Jurkat, Clone E6-1 (cell line): ENCODE data around the gene LHFPL5.

Experiments
- DNase-seq: peaks from one replicate; pipeline ENCODE4 v3.0.0-alpha.2; 2011; ENCODE audit warnings: low read depth, low spot score
- H3K4me3 ChIP-seq: 2 replicates; pipeline ENCODE4 v1.5.1; 2011; ENCODE audit warnings: mild to moderate bottlenecking, low read length, control low read depth, moderate library complexity

Gene LHFPL5

GRCh38 chr6:35831257-35832007, 26.3 kb downstream of the LHFPL5 start:
- no peak overlapping the region for H3K4me3 ChIP-seq
- no peak for DNase-seq

DNA sequence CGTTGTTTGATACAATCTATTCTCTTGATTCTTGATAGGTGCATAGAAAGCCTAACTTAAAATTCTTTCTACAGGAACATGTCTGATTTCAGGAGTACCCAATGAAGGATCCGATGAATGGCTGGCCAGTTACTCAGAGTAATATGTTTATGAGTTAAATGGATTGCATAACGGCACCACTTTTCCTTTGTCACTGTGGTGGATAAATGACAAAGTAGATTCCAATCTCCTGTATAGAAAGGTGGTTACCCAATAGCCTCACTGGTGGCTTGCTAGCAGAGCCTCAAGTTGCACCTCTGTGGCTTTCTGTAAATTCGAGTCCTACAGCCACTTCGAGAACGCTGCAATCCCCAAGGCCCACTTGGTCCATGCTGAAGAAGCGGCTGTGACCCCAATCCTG, 28.4 kb downstream of the LHFPL5 start:
- no peak overlapping the region for H3K4me3 ChIP-seq
- no peak for DNase-seq

GRCh38 chr6:35839019-35839418, 33.9 kb downstream of the LHFPL5 start:
- no peak overlapping the region for H3K4me3 ChIP-seq
- no peak for DNase-seq

DNA sequence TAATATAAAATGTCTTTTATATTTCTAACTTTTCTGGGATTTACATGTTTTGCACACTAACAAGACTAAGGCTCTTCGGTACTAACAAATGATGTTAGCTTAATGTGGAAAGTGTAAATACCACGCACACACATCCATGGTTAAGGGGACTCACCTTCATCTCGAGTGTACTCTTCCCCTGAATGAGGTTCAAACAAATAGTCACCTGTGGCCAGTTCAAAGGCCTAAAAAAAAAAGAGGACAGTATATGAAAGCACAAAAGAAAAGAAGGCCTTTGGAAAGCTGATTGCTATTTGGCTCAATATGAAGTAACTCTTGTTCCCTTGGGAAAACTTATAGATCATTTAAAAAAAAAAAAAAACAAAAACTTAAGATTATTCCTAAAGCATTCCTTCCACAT, 37.2 kb downstream of the LHFPL5 start:
- H3K4me3 ChIP-seq, result no peak overlapping the region
- no peak for DNase-seq

- no peak for DNase-seq
- H3K4me3 ChIP-seq, result no peak overlapping the region
Observed at GRCh38 chr6:35844290-35844689, 39.1 kb downstream of the LHFPL5 start.

DNA sequence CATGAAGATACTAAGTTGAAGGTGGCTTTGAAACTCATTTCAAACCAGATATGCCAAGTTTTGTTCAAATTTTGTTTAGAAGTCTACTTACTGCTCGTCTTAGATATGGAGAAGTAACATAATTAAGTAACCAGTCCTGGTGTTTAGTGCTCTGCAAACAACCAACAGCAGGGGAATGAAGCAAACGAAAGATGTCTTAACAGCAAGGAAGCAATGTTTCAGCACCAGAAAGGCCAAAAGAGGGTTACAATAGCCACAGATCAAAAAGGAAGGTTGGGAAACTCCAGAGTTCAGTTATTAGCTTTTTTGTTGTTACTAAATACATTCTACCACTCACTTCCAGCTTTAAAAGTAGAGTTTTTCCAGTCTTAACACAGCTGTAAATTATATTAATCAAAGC, 45.1 kb downstream of the LHFPL5 start:
- no peak overlapping the region for H3K4me3 ChIP-seq
- no peak for DNase-seq

- H3K4me3 ChIP-seq, result no peak overlapping the region
- no peak for DNase-seq
Observed at GRCh38 chr6:35852994-35853393, 47.8 kb downstream of the LHFPL5 start.

DNA sequence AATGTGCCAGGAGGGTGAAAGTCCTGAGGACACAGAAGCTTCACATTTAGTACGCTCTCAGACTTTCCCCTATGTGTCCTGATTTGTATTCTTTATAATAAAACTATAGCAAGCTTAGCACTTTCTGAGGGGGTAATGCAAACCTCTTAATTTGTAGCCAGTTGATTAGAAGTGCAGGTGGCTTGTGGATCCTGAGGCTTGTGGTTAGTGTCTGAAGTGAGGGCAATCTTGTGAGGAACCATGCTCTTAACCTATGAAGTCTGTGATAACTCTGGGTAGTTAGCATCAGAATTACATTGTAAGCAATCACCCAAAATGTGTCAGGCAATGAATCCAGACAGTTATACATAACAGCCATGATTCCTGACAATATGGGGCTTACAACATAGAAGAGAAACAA, 51.1 kb downstream of the LHFPL5 start:
- peak; percentile 70 for DNase-seq
- no peak overlapping the region for H3K4me3 ChIP-seq

- DNase-seq, result no peak
- H3K4me3 ChIP-seq, result no peak overlapping the region
Observed at GRCh38 chr6:35857853-35858252, 52.7 kb downstream of the LHFPL5 start.

GRCh38 chr6:35859367-35859766, 54.2 kb downstream of the LHFPL5 start:
- no peak for DNase-seq
- H3K4me3 ChIP-seq, result no peak overlapping the region
